Fibroblast of lung (primary cell): Measurements from ENCODE around the gene ANAPC1. TPM values are rescaled to one million over a fixed set of nuclear protein-coding genes. Genes with fewer than 3 reads are reported as not detected.
A peak's percentile ranks its signal among the peaks of the same experiment; 100 is the strongest.
"Not testable (repeated sequence)": the region's sequence is repeated elsewhere in the genome, so short reads cannot be mapped to it uniquely, and the experiment has no call there.

ENCODE experiments used
- DNase-seq, 2 donors: peaks; one replicate each; pipeline versions ENCODE4 v3.0.0 to v3.0.0-alpha.2; 2010; ENCODE audit warnings: low read depth in 2 of 2
- H2AFZ ChIP-seq: 2 replicates; pipeline ENCODE4 v1.5.1; 2012; ENCODE audit warnings: low read length, control low read depth, inconsistent platforms
- H3K27ac ChIP-seq: 2 replicates; pipeline ENCODE4 v1.5.1; 2011; ENCODE audit warnings: low read length, control low read depth; ENCODE audit not compliant: insufficient read depth
- H3K27me3 ChIP-seq: 2 replicates; pipeline ENCODE4 v1.5.1; 2011; ENCODE audit warnings: mild to moderate bottlenecking, low read length; ENCODE audit not compliant: control insufficient read depth, insufficient read depth
- H3K36me3 ChIP-seq: 2 replicates; pipeline ENCODE4 v1.5.1; 2011; ENCODE audit warnings: low read length; ENCODE audit not compliant: control insufficient read depth, insufficient read depth
- H3K4me1 ChIP-seq: 2 replicates; pipeline ENCODE4 v1.5.1; 2011; ENCODE audit warnings: low read length; ENCODE audit not compliant: control insufficient read depth, insufficient read depth; ENCODE audit errors: extremely low read depth
- H3K4me2 ChIP-seq: 2 replicates; pipeline ENCODE4 v1.5.1; 2011; ENCODE audit warnings: low read length, control low read depth; ENCODE audit not compliant: insufficient read depth; ENCODE audit errors: extremely low read depth
- H3K4me3 ChIP-seq, 4 experiments: fragments of 200-600 bp in 1 of 4; sonication (generic) in 1 of 4; replicated peaks in 1 of 4; 2 replicates each; pipeline ENCODE4 v1.5.1; 2011 to 2016; ENCODE audit warnings: low read length in 4 of 4, low read depth in 3 of 4, mild to moderate bottlenecking in 3 of 4, control low read depth in 2 of 4, inconsistent platforms in 1 of 4, mixed read lengths in 1 of 4; ENCODE audit not compliant: insufficient read depth in 1 of 4; ENCODE audit errors: control extremely low read depth in 1 of 4
- H3K79me2 ChIP-seq: 2 replicates; pipeline ENCODE4 v1.5.1; 2012; ENCODE audit warnings: mild to moderate bottlenecking, low read length, inconsistent platforms; ENCODE audit not compliant: control insufficient read depth, insufficient read depth
- H3K9ac ChIP-seq: 2 replicates; pipeline ENCODE4 v1.5.1; 2011; ENCODE audit warnings: mild to moderate bottlenecking, low read length, control low read depth; ENCODE audit not compliant: insufficient read depth
- H3K9me3 ChIP-seq: 2 replicates; pipeline ENCODE4 v1.5.1; 2012; ENCODE audit warnings: low read depth, low read length; ENCODE audit not compliant: control insufficient read depth, insufficient read depth
- H4K20me1 ChIP-seq: 2 replicates; pipeline ENCODE4 v1.5.1; 2011; ENCODE audit warnings: low read length; ENCODE audit not compliant: control insufficient read depth, insufficient read depth; ENCODE audit errors: extremely low read depth
- CTCF ChIP-seq, 2 donors: IDR thresholded peaks in 1 of 2; conservative IDR thresholded peaks in 1 of 2; 1 replicate in 1 of 2; 2 replicates in 1 of 2; pipeline ENCODE4 v1.5.1; 2011 to 2012; ENCODE audit warnings: low read length in 2 of 2, control low read depth in 1 of 2, inconsistent platforms in 1 of 2, low read depth in 1 of 2, mild to moderate bottlenecking in 1 of 2
- EZH2 ChIP-seq: IDR thresholded peaks from 2 replicates; pipeline ENCODE4 v1.5.1; 2012; ENCODE audit warnings: low read length, control low read depth, mild to moderate bottlenecking; ENCODE audit errors: missing control alignments
- polyA plus RNA-seq, 2 donors: library from polyadenylated mRNA; depleted of rRNA in 1 of 2; stranded (reverse) in 1 of 2; unstranded in 1 of 2; fragments of >200 nt; gene quantifications; 2 replicates each; pipeline ENCODE4 v1.2.1, GENCODE V29; 2011 to 2012; ENCODE audit warnings: missing spikeins in 1 of 2
- total RNA-seq: library from RNA; depleted of rRNA; stranded (reverse); fragments of >200 nt; gene quantifications from 2 replicates; pipeline ENCODE4 v1.2.1, GENCODE V29; 2014

The ANAPC1 gene
- total and polyA plus RNA-seq, 2 donors (not counting 1 experiment from before 2014, with no cell fraction given): 19.6 to 46.1 TPM

- no peak for DNase-seq
- Histone ChIP-seq H3K4me2 (no peak overlapping the region), H3K36me3 (no peaks in the 10 kb centered on the region), H3K4me1 (peaks cover 2% of the 10 kb centered on the region), H3K9ac (no peak overlapping the region), H3K4me3 (no peak overlapping the region), H3K27ac (no peak overlapping the region), H2AFZ (no peak overlapping the region), H3K27me3 (peaks cover 8% of the 10 kb centered on the region), H3K9me3 (no peaks in the 10 kb centered on the region), H3K79me2 (no peaks in the 10 kb centered on the region), H4K20me1 (no peaks in the 10 kb centered on the region)
- TF ChIP-seq EZH2 (no peak), CTCF (conservative IDR thresholded peaks at IDR 0.05 in 1 of 2, IDR thresholded peaks at IDR 0.05 in 1 of 2; ENCODE audit: low read depth in 1 of 2, low read length in 2 of 2) (no peak)
These were observed 12.0 kb upstream of the ANAPC1 start for GRCh38 chr2:111896024-111896423.

- no peak for DNase-seq
These were observed 585 bp upstream of the ANAPC1 start for GRCh38 chr2:111884592-111884964.

GRCh38 chr2:111872806-111873205 is 11.2 kb downstream of the ANAPC1 start:
- not testable (repeated sequence) for H3K4me2 ChIP-seq, H3K4me1 ChIP-seq, H3K36me3 ChIP-seq, H3K79me2 ChIP-seq, H3K27ac ChIP-seq, H3K27me3 ChIP-seq, H3K9me3 ChIP-seq, H3K9ac ChIP-seq, DNase-seq, H2AFZ ChIP-seq, H4K20me1 ChIP-seq, H3K4me3 ChIP-seq

More at GRCh38 chr2:111884592-111884964, 585 bp upstream of the ANAPC1 start:
- no peaks in the 10 kb centered on the region for H3K27me3 ChIP-seq
- H3K4me2 ChIP-seq: peak overlapping the region; percentile 85
- peaks cover 16% of the 10 kb centered on the region for H3K79me2 ChIP-seq
- peak overlapping the region; percentile 80 for H3K9ac ChIP-seq
- H2AFZ ChIP-seq: peak overlapping the region; percentile 93
- no peaks in the 10 kb centered on the region for H4K20me1 ChIP-seq
- no peaks in the 10 kb centered on the region for H3K4me1 ChIP-seq
- peak overlapping the region; percentile 75 to 100 (median 90) for H3K4me3 ChIP-seq
- peak overlapping the region; percentile 55 for H3K27ac ChIP-seq
- H3K36me3 ChIP-seq: no peaks in the 10 kb centered on the region
- TF ChIP-seq EZH2 (no peak), CTCF (conservative IDR thresholded peaks at IDR 0.05 in 1 of 2, IDR thresholded peaks at IDR 0.05 in 1 of 2; ENCODE audit: low read depth in 1 of 2, low read length in 2 of 2) (peak in 1 of 2 donors; percentile 8)
- no peaks in the 10 kb centered on the region for H3K9me3 ChIP-seq

- H3K4me2 ChIP-seq, H3K36me3 ChIP-seq, H3K9ac ChIP-seq, H3K27ac ChIP-seq, H2AFZ ChIP-seq, H3K27me3 ChIP-seq, H3K4me3 ChIP-seq, H3K4me1 ChIP-seq, DNase-seq, H4K20me1 ChIP-seq, H3K79me2 ChIP-seq, H3K9me3 ChIP-seq: not testable (repeated sequence)
These were observed 18.9 kb downstream of the ANAPC1 start for GRCh38 chr2:111865124-111865523.

GRCh38 chr2:111860005-111860404 is 24.0 kb downstream of the ANAPC1 start:
- not testable (repeated sequence) for H2AFZ ChIP-seq, H3K27ac ChIP-seq, H3K9me3 ChIP-seq, H3K4me3 ChIP-seq, H4K20me1 ChIP-seq, H3K4me2 ChIP-seq, H3K36me3 ChIP-seq, H3K9ac ChIP-seq, H3K27me3 ChIP-seq, DNase-seq, H3K4me1 ChIP-seq, H3K79me2 ChIP-seq
